ENCODE results near the gene SAG. TPM values are rescaled to one million over a fixed set of nuclear protein-coding genes. Genes with fewer than 3 reads are reported as not detected.
A peak's percentile ranks its signal among the peaks of the same experiment; 100 is the strongest.

SAG gene
- total RNA-seq, 2 experiments from 2014 or later: not detected

DNA sequence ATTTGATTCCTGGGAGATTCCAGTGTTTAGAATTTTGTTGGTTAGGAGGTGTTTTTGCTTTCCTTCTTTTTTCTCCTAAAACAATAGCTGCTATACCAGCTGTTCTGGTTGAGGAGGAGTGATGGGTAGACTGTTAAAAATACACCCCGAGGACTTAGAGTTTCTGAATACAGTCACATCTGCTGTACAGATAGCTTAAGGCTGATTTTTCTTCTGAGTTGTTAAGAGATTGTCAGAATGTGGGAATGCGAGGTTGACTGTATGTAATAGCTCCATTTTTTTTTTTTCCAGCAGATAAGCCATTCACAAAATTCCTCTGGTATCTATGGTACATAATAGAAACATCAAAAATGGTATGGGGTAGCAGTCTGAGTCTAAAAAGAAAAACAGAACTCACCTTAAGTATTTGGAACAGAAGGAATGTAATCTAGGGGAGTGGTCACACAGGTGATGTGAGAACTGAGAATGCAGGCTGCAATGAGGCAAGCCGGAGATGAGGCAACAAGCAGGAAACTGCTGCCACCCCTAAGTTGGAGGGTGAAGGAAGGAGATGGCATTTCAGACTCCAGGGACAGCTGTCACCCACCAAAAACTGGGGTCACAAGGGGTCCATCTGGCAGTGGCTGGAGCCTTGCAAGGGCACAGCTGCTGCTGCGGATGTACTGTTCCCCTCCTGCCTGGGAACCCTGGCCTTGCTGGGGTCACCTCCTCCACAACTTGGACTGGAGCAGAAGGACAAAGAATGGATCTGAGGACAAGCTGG, 49.1 kb downstream of the SAG start:
- peak; percentile 18 for ATAC-seq
- CTCF ChIA-PET: interaction anchor here (0.8 to 1.5 kb wide), 6 partner anchors 9 to 87 kb away, joined by 3 to 6 read pairs (median 4); no protein-coding TSS in a partner anchor
- intact Hi-C loops (cut with micrococcal nuclease): loop anchor here (10.0 kb wide), 1 partner anchor 88 kb away; no protein-coding TSS in a partner anchor
- Mint-ChIP-seq H3K4me1 (ENCODE audit: low read depth) (peaks cover 63% of the 10 kb centered on the region), H3K27me3 (no peaks in the 10 kb centered on the region), H3K9me3 (no peaks in the 10 kb centered on the region), H3K4me3 (peak overlapping the region; percentile 80), H3K36me3 (ENCODE audit: low read depth) (peaks cover 53% of the 10 kb centered on the region), H3K27ac (peak overlapping the region; percentile 72)
- POLR2A ChIA-PET: interaction anchor here (0.6 to 1.9 kb wide), 6 partner anchors 28 to 93 kb away, joined by 3 to 9 read pairs (median 6); no protein-coding TSS in a partner anchor
- peak; percentile 51 for DNase-seq
- TF ChIP-seq, protein P1, sequence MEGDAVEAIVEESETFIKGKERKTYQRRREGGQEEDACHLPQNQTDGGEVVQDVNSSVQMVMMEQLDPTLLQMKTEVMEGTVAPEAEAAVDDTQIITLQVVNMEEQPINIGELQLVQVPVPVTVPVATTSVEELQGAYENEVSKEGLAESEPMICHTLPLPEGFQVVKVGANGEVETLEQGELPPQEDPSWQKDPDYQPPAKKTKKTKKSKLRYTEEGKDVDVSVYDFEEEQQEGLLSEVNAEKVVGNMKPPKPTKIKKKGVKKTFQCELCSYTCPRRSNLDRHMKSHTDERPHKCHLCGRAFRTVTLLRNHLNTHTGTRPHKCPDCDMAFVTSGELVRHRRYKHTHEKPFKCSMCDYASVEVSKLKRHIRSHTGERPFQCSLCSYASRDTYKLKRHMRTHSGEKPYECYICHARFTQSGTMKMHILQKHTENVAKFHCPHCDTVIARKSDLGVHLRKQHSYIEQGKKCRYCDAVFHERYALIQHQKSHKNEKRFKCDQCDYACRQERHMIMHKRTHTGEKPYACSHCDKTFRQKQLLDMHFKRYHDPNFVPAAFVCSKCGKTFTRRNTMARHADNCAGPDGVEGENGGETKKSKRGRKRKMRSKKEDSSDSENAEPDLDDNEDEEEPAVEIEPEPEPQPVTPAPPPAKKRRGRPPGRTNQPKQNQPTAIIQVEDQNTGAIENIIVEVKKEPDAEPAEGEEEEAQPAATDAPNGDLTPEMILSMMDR (IDR thresholded peaks at IDR 0.05): no peak

- ChIA-PET CTCF (interaction anchor here (0.9 to 1.3 kb wide), 5 partner anchors 15 to 85 kb away, joined by 3 to 6 read pairs (median 4); no protein-coding TSS in a partner anchor), POLR2A (interaction anchor here (1.0 to 1.9 kb wide), 3 partner anchors 20 to 95 kb away, joined by 3 to 6 read pairs (median 5); no protein-coding TSS in a partner anchor)
- intact Hi-C loops (cut with micrococcal nuclease): loop anchor here (10.0 kb wide), 1 partner anchor 86 kb away; no protein-coding TSS in a partner anchor
- peaks cover 63% of the 10 kb centered on the region for H3K36me3 Mint-ChIP-seq (ENCODE audit: low read depth)
- H3K27me3 Mint-ChIP-seq: no peaks in the 10 kb centered on the region
- H3K27ac Mint-ChIP-seq: peak overlapping the region; percentile 75
- peaks cover 3% of the 10 kb centered on the region for H3K9me3 Mint-ChIP-seq
- TF ChIP-seq, protein P1 (IDR thresholded peaks at IDR 0.05): no peak
- ATAC-seq (no peak), DNase-seq (no peak)
- peak overlapping the region; percentile 57 for H3K4me3 Mint-ChIP-seq
- H3K4me1 Mint-ChIP-seq (ENCODE audit: low read depth): peaks cover 65% of the 10 kb centered on the region
Observed at GRCh38 chr2:233358335-233358734, 50.7 kb downstream of the SAG start.

DNA sequence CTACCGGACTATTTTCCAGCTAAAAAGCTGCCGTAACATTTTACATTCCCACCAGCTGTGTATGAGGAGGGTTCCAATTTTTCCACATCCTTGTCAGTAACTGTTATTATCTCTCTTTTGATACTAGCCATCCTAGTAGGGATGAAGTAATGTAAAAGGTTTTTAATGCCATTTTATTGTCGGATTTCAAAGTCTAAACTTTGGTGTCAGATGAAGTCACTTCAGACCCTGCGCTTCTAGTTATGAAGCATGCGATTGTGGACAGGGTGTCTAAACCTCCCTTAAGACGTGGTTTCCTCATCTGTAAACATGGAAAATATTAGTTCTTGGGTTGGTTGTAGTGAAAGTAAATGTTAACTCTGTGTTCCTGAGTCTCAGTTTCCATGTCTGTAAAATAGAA, 51.3 kb downstream of the SAG start:
- CTCF ChIA-PET: interaction anchor here (1.1 kb wide), 1 partner anchor 63 kb away, joined by 3 read pairs; no protein-coding TSS in a partner anchor
- peak; percentile 45 for DNase-seq

GRCh38 chr2:233359823-233360222, 52.2 kb downstream of the SAG start:
- intact Hi-C loops (cut with micrococcal nuclease): loop anchor here (10.0 kb wide), 1 partner anchor 85 kb away; no protein-coding TSS in a partner anchor
- ChIA-PET POLR2A (interaction anchor here (1.4 kb wide), 1 partner anchor 14 kb away, joined by 4 read pairs; no protein-coding TSS in a partner anchor), CTCF (no interaction called here)
- Mint-ChIP-seq H3K4me1 (ENCODE audit: low read depth) (peaks cover 68% of the 10 kb centered on the region), H3K27me3 (no peaks in the 10 kb centered on the region), H3K4me3 (no peak overlapping the region), H3K9me3 (peaks cover 6% of the 10 kb centered on the region), H3K36me3 (ENCODE audit: low read depth) (peaks cover 73% of the 10 kb centered on the region), H3K27ac (no peak overlapping the region)
- TF ChIP-seq, protein P1 (IDR thresholded peaks at IDR 0.05): no peak
- DNase-seq: no peak
- no peak for ATAC-seq

More for the DNA sequence above, 51.3 kb downstream of the SAG start:
- TF ChIP-seq, protein P1 (IDR thresholded peaks at IDR 0.05): no peak
- POLR2A ChIA-PET: no interaction called here
- H3K9me3 Mint-ChIP-seq: peaks cover 6% of the 10 kb centered on the region
- H3K36me3 Mint-ChIP-seq (ENCODE audit: low read depth): peaks cover 68% of the 10 kb centered on the region
- peak; percentile 37 for ATAC-seq
- intact Hi-C loops (cut with micrococcal nuclease): loop anchor here (10.0 kb wide), 1 partner anchor 86 kb away; no protein-coding TSS in a partner anchor
- peaks cover 65% of the 10 kb centered on the region for H3K4me1 Mint-ChIP-seq (ENCODE audit: low read depth)
- peak overlapping the region; percentile 75 for H3K27ac Mint-ChIP-seq
- H3K4me3 Mint-ChIP-seq: peak overlapping the region; percentile 57
- no peaks in the 10 kb centered on the region for H3K27me3 Mint-ChIP-seq
